Keratinocyte (primary cell): ENCODE data around the gene RAPGEF1. TPM values are rescaled to one million over a fixed set of nuclear protein-coding genes. Genes with fewer than 3 reads are reported as not detected.

Experiments
- DNase-seq: peaks from one replicate; pipeline ENCODE4 v3.0.0-alpha.2; 2011; ENCODE audit warnings: low read depth, missing footprints, low spot score
- FAIRE-seq: peaks from 2 replicates; lab custom pipeline; 2011; peaks lifted over from hg19 to GRCh38; lab: Jason Lieb, UNC
- H2AFZ ChIP-seq: 2 replicates; pipeline ENCODE4 v1.6.0; 2012; ENCODE audit warnings: low read length, control low read depth, inconsistent platforms; ENCODE audit not compliant: control insufficient read depth
- H3K27ac ChIP-seq: 2 replicates; pipeline ENCODE4 v1.5.1; 2011; ENCODE audit warnings: low read length; ENCODE audit not compliant: control insufficient read depth, insufficient read depth
- H3K27me3 ChIP-seq: 3 replicates; pipeline ENCODE4 v1.6.0; 2011; ENCODE audit warnings: low read length; ENCODE audit not compliant: control insufficient read depth, insufficient read depth; ENCODE audit errors: extremely low read depth
- H3K36me3 ChIP-seq, 2 experiments: 2 replicates in 1 of 2; 3 replicates in 1 of 2; pipeline ENCODE4 v1.5.1; 2011; ENCODE audit warnings: low read length in 2 of 2, mild to moderate bottlenecking in 1 of 2; ENCODE audit not compliant: control insufficient read depth in 2 of 2, insufficient read depth in 2 of 2; ENCODE audit errors: extremely low read depth in 1 of 2
- H3K4me1 ChIP-seq: 3 replicates; pipeline ENCODE4 v1.5.1; 2011; ENCODE audit warnings: low read length; ENCODE audit not compliant: control insufficient read depth, insufficient read depth; ENCODE audit errors: extremely low read depth
- H3K4me2 ChIP-seq: 3 replicates; pipeline ENCODE4 v1.6.0; 2011; ENCODE audit warnings: low read depth, low read length; ENCODE audit not compliant: control insufficient read depth, insufficient read depth; ENCODE audit errors: extremely low read depth
- H3K4me3 ChIP-seq, 3 experiments: fragments of 200-600 bp in 1 of 3; sonication (generic) in 1 of 3; 2 replicates in 2 of 3; 3 replicates in 1 of 3; pipeline ENCODE4 v1.5.1; 2011 to 2016; ENCODE audit warnings: low read length in 3 of 3, mild to moderate bottlenecking in 3 of 3, control low read depth in 2 of 3, inconsistent platforms in 1 of 3, low read depth in 1 of 3, mixed read lengths in 1 of 3, mixed run types in 1 of 3, moderate library complexity in 1 of 3; ENCODE audit not compliant: control insufficient read depth in 2 of 3, insufficient read depth in 2 of 3; ENCODE audit errors: extremely low read depth in 1 of 3
- H3K79me2 ChIP-seq: 2 replicates; pipeline ENCODE4 v1.6.0; 2012; ENCODE audit warnings: low read length; ENCODE audit not compliant: control insufficient read depth, insufficient read depth
- H3K9ac ChIP-seq: 3 replicates; pipeline ENCODE4 v1.6.0; 2011; ENCODE audit warnings: low read length; ENCODE audit not compliant: control insufficient read depth, insufficient read depth; ENCODE audit errors: extremely low read depth
- H3K9me1 ChIP-seq: 3 replicates; pipeline ENCODE4 v1.6.0; 2011; ENCODE audit warnings: low read length; ENCODE audit not compliant: control insufficient read depth, insufficient read depth; ENCODE audit errors: extremely low read depth
- H3K9me3 ChIP-seq: 2 replicates; pipeline ENCODE4 v1.5.1; 2012; ENCODE audit warnings: low read depth, low read length; ENCODE audit not compliant: control insufficient read depth
- H4K20me1 ChIP-seq: 3 replicates; pipeline ENCODE4 v1.6.0; 2011; ENCODE audit warnings: low read length; ENCODE audit not compliant: control insufficient read depth, insufficient read depth; ENCODE audit errors: extremely low read depth
- CTCF ChIP-seq, 3 experiments: IDR thresholded peaks in 1 of 3; conservative IDR thresholded peaks in 1 of 3; optimal IDR thresholded peaks in 1 of 3; 2 replicates in 2 of 3; 3 replicates in 1 of 3; pipeline versions ENCODE3 to v1.5.1; 2011; ENCODE audit warnings: low read length in 3 of 3, mild to moderate bottlenecking in 3 of 3, moderate library complexity in 2 of 3, control low read depth in 1 of 3, inconsistent platforms in 1 of 3; ENCODE audit not compliant: insufficient read depth in 2 of 3; ENCODE audit errors: extremely low read depth in 1 of 3
- EZH2 ChIP-seq: IDR thresholded peaks from one replicate; pipeline ENCODE4 v1.6.1; 2012; ENCODE audit warnings: inconsistent platforms, mild to moderate bottlenecking, low read length, moderate library complexity
- dilution Hi-C: fragments of 300-500 bp; cut with MboI; formaldehyde crosslinking; loops from one replicate; pipeline ENCODE4 v1.7.0; 2020; ENCODE audit warnings: low sequenced_read_pairs; ENCODE audit not compliant: extremely low pct_ligation_motif_present
- polyA plus RNA-seq, 5 experiments: library from polyadenylated mRNA; depleted of rRNA in 3 of 5; stranded (reverse) in 3 of 5; stranded (forward) in 1 of 5; unstranded in 1 of 5; fragments of >200 nt; gene quantifications; 1 replicate in 1 of 5; 2 replicates in 3 of 5; 3 replicates in 1 of 5; pipeline versions ENCODE4 v1.2.1 to v1.2.3, GENCODE V29; 2011 to 2012; ENCODE audit warnings: missing spikeins in 2 of 5, low read depth in 1 of 5, low replicate concordance in 1 of 5

The RAPGEF1 gene
- polyA plus RNA-seq, 1 donor (not counting 4 experiments of a cell fraction or from before 2014, with no cell fraction given) = 18.5 TPM

GRCh38 chr9:131674425-131675421 lies 65.2 kb downstream of the RAPGEF1 start:
- peaks cover 37% of the 10 kb centered on the region for H3K4me1 ChIP-seq
- TF ChIP-seq EZH2 (no peak), CTCF (optimal IDR thresholded peaks at IDR 0.05 in 1 of 3, IDR thresholded peaks at IDR 0.05 in 1 of 3, conservative IDR thresholded peaks at IDR 0.05 in 1 of 3; ENCODE audit: extremely low read depth in 1 of 3, insufficient read depth in 2 of 3, low read length in 3 of 3) (no peak)
- peaks cover 2% of the 10 kb centered on the region for H4K20me1 ChIP-seq
- H3K9me1 ChIP-seq = peaks cover 2% of the 10 kb centered on the region
- no peak overlapping the region for H3K27ac ChIP-seq
- peaks cover 21% of the 10 kb centered on the region for H3K79me2 ChIP-seq
- no peak overlapping the region for H3K4me3 ChIP-seq
- no peak overlapping the region for H3K4me2 ChIP-seq
- no peaks in the 10 kb centered on the region for H3K36me3 ChIP-seq
- dilution Hi-C loops = no loop called here
- DNase-seq = no peak
- no peak overlapping the region for H3K9ac ChIP-seq
- H3K27me3 ChIP-seq = no peaks in the 10 kb centered on the region
- no peak for FAIRE-seq
- H2AFZ ChIP-seq = no peak overlapping the region
- H3K9me3 ChIP-seq = no peaks in the 10 kb centered on the region

GRCh38 chr9:131673531-131673930 lies 66.3 kb downstream of the RAPGEF1 start:
- H3K36me3 ChIP-seq = no peaks in the 10 kb centered on the region
- no peak overlapping the region for H3K4me2 ChIP-seq
- TF ChIP-seq CTCF (optimal IDR thresholded peaks at IDR 0.05 in 1 of 3, IDR thresholded peaks at IDR 0.05 in 1 of 3, conservative IDR thresholded peaks at IDR 0.05 in 1 of 3; ENCODE audit: extremely low read depth in 1 of 3, insufficient read depth in 2 of 3, low read length in 3 of 3) (no peak), EZH2 (no peak)
- H2AFZ ChIP-seq = no peak overlapping the region
- peaks cover 2% of the 10 kb centered on the region for H3K9me1 ChIP-seq
- H3K4me3 ChIP-seq = no peak overlapping the region
- H3K79me2 ChIP-seq = peaks cover 26% of the 10 kb centered on the region
- no peak for FAIRE-seq
- H3K9me3 ChIP-seq = no peaks in the 10 kb centered on the region
- DNase-seq = no peak
- peaks cover 36% of the 10 kb centered on the region for H3K4me1 ChIP-seq
- H3K27me3 ChIP-seq = no peaks in the 10 kb centered on the region
- H4K20me1 ChIP-seq = peaks cover 6% of the 10 kb centered on the region
- dilution Hi-C loops = no loop called here
- no peak overlapping the region for H3K27ac ChIP-seq
- no peak overlapping the region for H3K9ac ChIP-seq
